HCT116 (cell line): ENCODE data around the gene CALML3. TPM values are rescaled to one million over a fixed set of nuclear protein-coding genes. Genes with fewer than 3 reads are reported as not detected.

Experiments
- ATAC-seq: fragments of 200-7000 bp; cut with Tn5 transposase; 2 replicates; pipeline ENCODE4 v1.9.1; 2020; ENCODE audit warnings: mild to moderate bottlenecking, moderate library complexity
- BruUV-seq: library from RNA; stranded (reverse); fragments of 400-500 nt; replicated peaks from 2 replicates; lab custom pipeline; 2021; lab: Mats Ljungman, UMichigan
- CTCF ChIA-PET: fragments of 300-600 bp; sonication (Branson Sonifier 250); formaldehyde crosslinking; loops from one replicate; lab custom pipeline; 2021; ENCODE audit warnings: antibody characterized with exemption; lab: Charles Lee
- POLR2A ChIA-PET: fragments of 300-600, 350-600 bp; sonication (Branson Sonifier 250); formaldehyde crosslinking; loops from one replicate; lab custom pipeline; 2021; ENCODE audit warnings: antibody characterized with exemption; lab: Charles Lee
- RAD21 ChIA-PET, 2 experiments: fragments of 300-600 bp; sonication (Branson Sonifier 250); formaldehyde crosslinking; loops; one replicate each; lab custom pipeline; 2023; ENCODE audit warnings: low total read pairs in 2 of 2; ENCODE audit not compliant: uncharacterized antibody in 2 of 2, unreplicated experiment in 2 of 2, low non-redundant PET in 1 of 2; lab: Charles Lee
- DNase-seq: peaks from one replicate; pipeline ENCODE4 v3.0.0-alpha.2; 2010; ENCODE audit warnings: low read depth, low spot score
- H2AFZ ChIP-seq: fragments of 200-600 bp; shearing (Covaris generic), sonication (generic); 2 replicates; pipeline ENCODE4 v1.6.1; 2017; ENCODE audit warnings: low read depth, mixed run types, mixed read lengths, antibody characterized with exemption, low read length; ENCODE audit not compliant: poor library complexity, severe bottlenecking
- H3K27ac ChIP-seq: 2 replicates; pipeline ENCODE4 v1.5.1; 2012; ENCODE audit warnings: low read depth, low read length
- H3K27me3 ChIP-seq: fragments of 200-600 bp; sonication (generic); 2 replicates; pipeline ENCODE4 v1.6.1; 2016; ENCODE audit warnings: mixed run types, low read length, mixed read lengths; ENCODE audit not compliant: insufficient read depth
- H3K36me3 ChIP-seq, 2 experiments: fragments of 200-500 bp in 1 of 2; fragments of 200-600 bp in 1 of 2; sonication (Bioruptor generic) in 1 of 2; sonication (generic) in 1 of 2; 2 replicates each; pipeline versions ENCODE4 v1.5.1 to v1.6.1; 2014 to 2016; ENCODE audit warnings: low read length in 2 of 2, inconsistent platforms in 1 of 2, mixed read lengths in 1 of 2, mixed run types in 1 of 2; ENCODE audit not compliant: insufficient read depth in 2 of 2, control insufficient read depth in 1 of 2
- H3K4me1 ChIP-seq, 2 experiments: fragments of 200-600 bp in 1 of 2; sonication (generic) in 1 of 2; 2 replicates each; pipeline versions ENCODE4 v1.5.1 to v1.6.1; 2012 to 2017; ENCODE audit warnings: low read length in 2 of 2, inconsistent platforms in 1 of 2, mild to moderate bottlenecking in 1 of 2, mixed read lengths in 1 of 2, mixed run types in 1 of 2, moderate library complexity in 1 of 2; ENCODE audit not compliant: insufficient read depth in 2 of 2, control insufficient read depth in 1 of 2
- H3K4me2 ChIP-seq: fragments of 200-600 bp; sonication (generic); 2 replicates; pipeline ENCODE4 v1.6.1; 2017; ENCODE audit warnings: mixed run types, low read length, mixed read lengths
- H3K4me3 ChIP-seq, 2 experiments: fragments of 200-600 bp in 1 of 2; sonication (generic) in 1 of 2; replicated peaks in 1 of 2; 2 replicates each; pipeline ENCODE4 v1.5.1; 2011 to 2016; ENCODE audit warnings: low read length in 2 of 2, control low read depth in 1 of 2, low read depth in 1 of 2, mild to moderate bottlenecking in 1 of 2, mixed read lengths in 1 of 2, mixed run types in 1 of 2
- H3K79me2 ChIP-seq: fragments of 200-600 bp; sonication (generic); 2 replicates; pipeline ENCODE4 v1.6.1; 2017; ENCODE audit warnings: mild to moderate bottlenecking, mixed run types, low read length, moderate library complexity, mixed read lengths; ENCODE audit not compliant: insufficient read depth
- H3K9ac ChIP-seq: fragments of 200-600 bp; sonication (generic); 2 replicates; pipeline ENCODE4 v1.6.1; 2016; ENCODE audit warnings: low read length, mixed read lengths
- H3K9me2 ChIP-seq: fragments of 200-600 bp; sonication (generic), shearing (Covaris generic); 2 replicates; pipeline ENCODE4 v1.6.1; 2017; ENCODE audit warnings: mixed run types, mild to moderate bottlenecking, moderate library complexity; ENCODE audit not compliant: insufficient read depth
- H3K9me3 ChIP-seq, 2 experiments: fragments of 200-500 bp in 1 of 2; fragments of 200-600 bp in 1 of 2; sonication (Bioruptor generic) in 1 of 2; sonication (generic) in 1 of 2; 2 replicates each; pipeline ENCODE4 v1.6.1; 2014 to 2017; ENCODE audit warnings: low read length in 2 of 2, mixed read lengths in 2 of 2, inconsistent platforms in 1 of 2, low read depth in 1 of 2, mild to moderate bottlenecking in 1 of 2, mixed run types in 1 of 2, moderate library complexity in 1 of 2; ENCODE audit not compliant: control insufficient read depth in 1 of 2, insufficient read depth in 1 of 2
- H4K20me1 ChIP-seq: fragments of 200-600 bp; sonication (generic), shearing (Covaris generic); 2 replicates; pipeline ENCODE4 v1.6.1; 2017; ENCODE audit warnings: mixed run types, mild to moderate bottlenecking, moderate library complexity; ENCODE audit not compliant: insufficient read depth
- ATF3 ChIP-seq: IDR thresholded peaks from 2 replicates; pipeline ENCODE4 v1.6.1; 2012
- CBX3 ChIP-seq: IDR thresholded peaks from 2 replicates; pipeline ENCODE4 v1.6.1; 2012; ENCODE audit warnings: low read depth
- REST ChIP-seq: IDR thresholded peaks from 2 replicates; pipeline ENCODE4 v1.6.1; 2012; ENCODE audit warnings: low read depth
- SRF ChIP-seq: IDR thresholded peaks from 2 replicates; pipeline ENCODE4 v1.6.1; 2012; ENCODE audit warnings: low read depth
- intact Hi-C: fragments of 100-400 bp; cut with micrococcal nuclease; formaldehyde crosslinking; loops from 2 replicates; pipeline ENCODE4 v1.10.0; 2022
- total RNA-seq: library from RNA; stranded (reverse); gene quantifications from one replicate; pipeline ENCODE4 v1.2.1, GENCODE V29; 2021; ENCODE audit not compliant: unreplicated experiment

CALML3 gene
- total RNA-seq, 1 experiment from 2014 or later: not detected

- Histone ChIP-seq H3K4me3 (no peak overlapping the region), H2AFZ (no peak overlapping the region), H3K36me3 (no peaks in the 10 kb centered on the region), H4K20me1 (no peaks in the 10 kb centered on the region), H3K27ac (no peak overlapping the region), H3K9me2 (no peaks in the 10 kb centered on the region), H3K9ac (no peak overlapping the region), H3K27me3 (no peaks in the 10 kb centered on the region), H3K9me3 (peaks cover 5 to 6% of the 10 kb centered on the region in 2 experiments; a peak in 2 of 4 replicates), H3K79me2 (no peaks in the 10 kb centered on the region), H3K4me1 (peaks cover 34 to 42% of the 10 kb centered on the region in 2 experiments), H3K4me2 (no peak overlapping the region)
- RAD21 ChIA-PET: no interaction called here
- ATAC-seq (no peak), DNase-seq (no peak)
- CTCF ChIA-PET: no interaction called here
- TF ChIP-seq CBX3 (peak; percentile 88; the same call in 1 of the 2 replicates), REST (no peak)
- no TSS peak for BruUV-seq
- intact Hi-C loops: no loop called here
- POLR2A ChIA-PET: no interaction called here
These were observed 18.9 kb downstream of the CALML3 start for GRCh38 chr10:5543623-5544022.

GRCh38 chr10:5544216-5544805, 19.6 kb downstream of the CALML3 start:
- no peak overlapping the region for H2AFZ ChIP-seq
- H3K4me3 ChIP-seq: no peak overlapping the region
- H3K36me3 ChIP-seq: no peaks in the 10 kb centered on the region
- no peak overlapping the region for H3K27ac ChIP-seq
- H3K79me2 ChIP-seq: no peaks in the 10 kb centered on the region
- H3K9me3 ChIP-seq: peaks cover 5 to 6% of the 10 kb centered on the region in 2 experiments; a peak in 2 of 4 replicates
- DNase-seq (no peak), ATAC-seq (no peak)
- ChIA-PET CTCF (no interaction called here), POLR2A (no interaction called here), RAD21 (no interaction called here)
- intact Hi-C loops: no loop called here
- BruUV-seq: no TSS peak
- no peaks in the 10 kb centered on the region for H4K20me1 ChIP-seq
- no peak for TF ChIP-seq ATF3
- no peak for TF ChIP-seq SRF
- no peak overlapping the region for H3K4me2 ChIP-seq
- no peak overlapping the region for H3K9ac ChIP-seq
- H3K4me1 ChIP-seq: peaks cover 38 to 43% of the 10 kb centered on the region in 2 experiments
- H3K27me3 ChIP-seq: no peaks in the 10 kb centered on the region
- H3K9me2 ChIP-seq: no peaks in the 10 kb centered on the region
